Activated T-helper 1 cell treated with anti-CD3 and anti-CD28 coated beads, Interleukin-12 subunit alpha, Interleukin-12 subunit beta, Interleukin-2, Interleukin-4 antibody, amounts not matched to agents 30 ng/mL and 10 ng/mL and 1 ng/mL, durations not matched to agents 14 hours and 24 hours and 36 hours (primary cell): ENCODE measurements around the gene GLIPR2. TPM values are rescaled to one million over a fixed set of nuclear protein-coding genes. Genes with fewer than 3 reads are reported as not detected.

Experiments used
- DNase-seq: peaks from one replicate; pipeline ENCODE4 v3.0.0; 2021; ENCODE audit warnings: low spot score
- H3K27ac Mint-ChIP-seq: one replicate; pipeline ENCODE4 v1.8.0; 2021; ENCODE audit warnings: mild to moderate bottlenecking, mixed read lengths
- H3K27me3 Mint-ChIP-seq: one replicate; pipeline ENCODE4 v1.8.0; 2022; ENCODE audit warnings: mild to moderate bottlenecking, moderate library complexity, mixed read lengths; ENCODE audit not compliant: insufficient read depth
- H3K36me3 Mint-ChIP-seq: one replicate; pipeline ENCODE4 v1.8.0; 2021; ENCODE audit warnings: low read depth, mixed read lengths
- H3K4me1 Mint-ChIP-seq: one replicate; pipeline ENCODE4 v1.8.0; 2021; ENCODE audit warnings: low read depth, mixed read lengths
- H3K4me3 Mint-ChIP-seq: one replicate; pipeline ENCODE4 v1.8.0; 2021; ENCODE audit warnings: mild to moderate bottlenecking, moderate library complexity, mixed read lengths
- H3K9me3 Mint-ChIP-seq: one replicate; pipeline ENCODE4 v1.8.0; 2021; ENCODE audit warnings: mixed read lengths
- intact Hi-C: fragments of 100-400 bp; cut with micrococcal nuclease; formaldehyde crosslinking; loops from one replicate; pipeline ENCODE4 v1.15.1; 2024
- total RNA-seq: library from RNA; stranded (reverse); gene quantifications from 2 replicates; pipeline ENCODE4 v1.2.3, GENCODE V29; 2022

GLIPR2 gene
- total RNA-seq, 1 donor from 2014 or later = 27.5 TPM

DNA sequence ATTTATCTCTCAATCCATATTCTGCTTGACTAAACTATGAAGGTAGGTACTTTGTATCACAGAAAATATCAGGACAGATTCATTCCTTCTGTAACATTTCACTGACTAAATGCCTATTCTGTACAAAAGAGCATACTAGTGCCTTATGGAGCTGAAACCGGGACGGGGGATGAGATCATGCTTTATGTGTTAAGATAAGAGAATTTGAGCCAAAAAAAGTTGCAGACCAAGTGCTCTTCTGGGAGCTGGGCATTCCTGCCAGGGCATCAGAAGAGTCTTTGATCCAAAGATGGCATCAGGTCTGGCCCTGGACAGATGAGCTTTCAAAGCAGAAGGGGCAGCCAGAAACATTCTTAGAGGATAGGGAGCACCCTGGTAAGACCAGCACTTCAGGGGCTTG lies 27.5 kb upstream of the GLIPR2 start:
- Mint-ChIP-seq H3K27me3 (no peaks in the 10 kb centered on the region), H3K4me3 (no peak overlapping the region), H3K9me3 (no peaks in the 10 kb centered on the region), H3K36me3 (peaks cover 10% of the 10 kb centered on the region), H3K27ac (peak overlapping the region; percentile 0), H3K4me1 (peaks cover 13% of the 10 kb centered on the region)
- intact Hi-C loops = no loop called here
- no peak for DNase-seq

DNA sequence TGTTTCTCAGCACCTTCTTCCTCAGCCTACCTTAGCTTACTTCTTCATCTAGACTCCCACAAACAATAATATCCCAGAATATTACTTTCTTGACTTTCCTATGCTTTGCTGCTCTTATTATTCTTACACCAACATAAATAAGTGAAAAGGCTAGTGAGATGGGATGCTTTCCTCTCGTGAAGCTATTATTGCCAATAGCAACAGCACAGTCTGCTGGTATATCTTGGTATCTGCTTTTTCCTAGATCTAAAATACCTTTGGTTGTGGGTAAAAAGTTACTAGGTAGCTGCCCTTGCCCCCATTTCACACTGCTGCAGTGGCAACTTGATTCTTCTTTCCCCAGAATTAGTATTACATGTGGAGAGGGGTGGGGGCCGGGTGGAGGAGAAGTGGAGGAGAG lies 26.1 kb upstream of the GLIPR2 start:
- H3K9me3 Mint-ChIP-seq = no peaks in the 10 kb centered on the region
- peaks cover 13% of the 10 kb centered on the region for H3K4me1 Mint-ChIP-seq
- DNase-seq = no peak
- intact Hi-C loops = no loop called here
- H3K36me3 Mint-ChIP-seq = peaks cover 10% of the 10 kb centered on the region
- no peak overlapping the region for H3K27ac Mint-ChIP-seq
- H3K27me3 Mint-ChIP-seq = no peaks in the 10 kb centered on the region
- H3K4me3 Mint-ChIP-seq = no peak overlapping the region

- H3K4me3 Mint-ChIP-seq = no peak overlapping the region
- peaks cover 10% of the 10 kb centered on the region for H3K36me3 Mint-ChIP-seq
- intact Hi-C loops = no loop called here
- H3K4me1 Mint-ChIP-seq = peaks cover 13% of the 10 kb centered on the region
- no peaks in the 10 kb centered on the region for H3K9me3 Mint-ChIP-seq
- DNase-seq = no peak
- no peak overlapping the region for H3K27ac Mint-ChIP-seq
- H3K27me3 Mint-ChIP-seq = no peaks in the 10 kb centered on the region
Observed at GRCh38 chr9:36112516-36112915, 24.0 kb upstream of the GLIPR2 start.

- H3K4me1 Mint-ChIP-seq = peaks cover 2% of the 10 kb centered on the region
- no peak for DNase-seq
- no peaks in the 10 kb centered on the region for H3K9me3 Mint-ChIP-seq
- no peaks in the 10 kb centered on the region for H3K27me3 Mint-ChIP-seq
- no peak overlapping the region for H3K27ac Mint-ChIP-seq
- H3K36me3 Mint-ChIP-seq = peaks cover 12% of the 10 kb centered on the region
- intact Hi-C loops = no loop called here
- no peak overlapping the region for H3K4me3 Mint-ChIP-seq
Observed at GRCh38 chr9:36113999-36114398, 22.5 kb upstream of the GLIPR2 start.

GRCh38 chr9:36116593-36116992 lies 19.9 kb upstream of the GLIPR2 start:
- no peak for DNase-seq
- H3K9me3 Mint-ChIP-seq = no peaks in the 10 kb centered on the region
- peaks cover 11% of the 10 kb centered on the region for H3K36me3 Mint-ChIP-seq
- intact Hi-C loops = no loop called here
- no peaks in the 10 kb centered on the region for H3K4me1 Mint-ChIP-seq
- H3K4me3 Mint-ChIP-seq = no peak overlapping the region
- H3K27me3 Mint-ChIP-seq = no peaks in the 10 kb centered on the region
- H3K27ac Mint-ChIP-seq = no peak overlapping the region

DNA sequence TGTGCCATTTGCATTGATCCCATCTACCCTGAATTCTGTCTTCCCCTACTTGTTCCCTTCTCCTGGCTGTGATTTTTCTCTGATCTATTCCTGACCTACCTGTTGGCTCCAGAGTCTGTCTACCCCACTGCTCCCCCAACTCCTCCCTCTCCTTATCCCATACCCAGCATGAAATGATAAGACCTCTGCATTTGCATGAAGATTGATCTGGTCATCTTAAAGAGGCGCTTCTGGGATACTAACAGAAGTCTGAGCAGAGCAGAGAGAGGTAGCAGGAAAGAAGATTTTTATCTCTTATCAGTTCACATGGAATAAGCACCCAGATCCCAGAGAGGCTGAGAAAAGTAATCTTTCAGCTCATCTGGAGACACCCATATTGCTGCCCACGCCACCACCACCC lies 18.3 kb upstream of the GLIPR2 start:
- intact Hi-C loops = no loop called here
- DNase-seq = no peak
- Mint-ChIP-seq H3K36me3 (peaks cover 13% of the 10 kb centered on the region), H3K9me3 (no peaks in the 10 kb centered on the region), H3K4me3 (no peak overlapping the region), H3K27me3 (no peaks in the 10 kb centered on the region), H3K4me1 (no peaks in the 10 kb centered on the region), H3K27ac (no peak overlapping the region)

- no peaks in the 10 kb centered on the region for H3K27me3 Mint-ChIP-seq
- intact Hi-C loops = no loop called here
- no peak overlapping the region for H3K4me3 Mint-ChIP-seq
- no peak overlapping the region for H3K27ac Mint-ChIP-seq
- no peaks in the 10 kb centered on the region for H3K4me1 Mint-ChIP-seq
- no peaks in the 10 kb centered on the region for H3K9me3 Mint-ChIP-seq
- H3K36me3 Mint-ChIP-seq = peaks cover 13% of the 10 kb centered on the region
- DNase-seq = no peak
Observed at GRCh38 chr9:36118706-36119105, 17.8 kb upstream of the GLIPR2 start.

GRCh38 chr9:36119476-36119875 lies 17.1 kb upstream of the GLIPR2 start:
- H3K9me3 Mint-ChIP-seq = no peaks in the 10 kb centered on the region
- no peaks in the 10 kb centered on the region for H3K27me3 Mint-ChIP-seq
- no peak overlapping the region for H3K4me3 Mint-ChIP-seq
- peaks cover 13% of the 10 kb centered on the region for H3K36me3 Mint-ChIP-seq
- H3K27ac Mint-ChIP-seq = no peak overlapping the region
- intact Hi-C loops = no loop called here
- DNase-seq = no peak
- H3K4me1 Mint-ChIP-seq = no peaks in the 10 kb centered on the region

DNA sequence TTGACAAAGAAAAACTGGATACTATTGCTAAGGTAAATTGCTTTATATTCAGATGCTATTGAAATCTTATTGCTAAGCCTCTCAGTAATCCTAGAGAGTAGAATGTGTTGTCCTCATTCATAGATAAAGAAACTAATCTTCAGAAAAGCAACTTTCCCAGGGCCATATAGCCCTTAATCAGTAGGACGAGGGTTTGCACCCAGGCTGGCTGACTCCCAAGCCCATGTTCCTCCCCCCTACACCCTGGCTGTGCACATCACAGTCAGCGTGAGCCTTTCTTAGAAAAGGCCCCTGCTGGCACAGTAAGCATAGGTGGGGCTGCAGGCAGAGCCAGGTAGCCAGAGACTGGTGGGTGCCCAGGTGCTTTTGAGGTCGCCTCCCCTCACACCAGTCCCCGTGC lies 15.8 kb upstream of the GLIPR2 start:
- intact Hi-C loops = no loop called here
- no peak for DNase-seq
- Mint-ChIP-seq H3K9me3 (no peaks in the 10 kb centered on the region), H3K27ac (no peak overlapping the region), H3K4me1 (peaks cover 8% of the 10 kb centered on the region), H3K27me3 (no peaks in the 10 kb centered on the region), H3K36me3 (peaks cover 13% of the 10 kb centered on the region), H3K4me3 (no peak overlapping the region)

GRCh38 chr9:36121971-36122370 lies 14.6 kb upstream of the GLIPR2 start:
- Mint-ChIP-seq H3K36me3 (peaks cover 13% of the 10 kb centered on the region), H3K4me1 (peaks cover 8% of the 10 kb centered on the region), H3K27ac (no peak overlapping the region), H3K27me3 (no peaks in the 10 kb centered on the region), H3K9me3 (no peaks in the 10 kb centered on the region), H3K4me3 (no peak overlapping the region)
- intact Hi-C loops = no loop called here
- no peak for DNase-seq

GRCh38 chr9:36123515-36123914 lies 13.0 kb upstream of the GLIPR2 start:
- Mint-ChIP-seq H3K9me3 (no peaks in the 10 kb centered on the region), H3K36me3 (peaks cover 10% of the 10 kb centered on the region), H3K4me1 (peaks cover 14% of the 10 kb centered on the region), H3K27me3 (peaks cover 3% of the 10 kb centered on the region), H3K4me3 (no peak overlapping the region), H3K27ac (no peak overlapping the region)
- no peak for DNase-seq
- intact Hi-C loops = no loop called here

DNA sequence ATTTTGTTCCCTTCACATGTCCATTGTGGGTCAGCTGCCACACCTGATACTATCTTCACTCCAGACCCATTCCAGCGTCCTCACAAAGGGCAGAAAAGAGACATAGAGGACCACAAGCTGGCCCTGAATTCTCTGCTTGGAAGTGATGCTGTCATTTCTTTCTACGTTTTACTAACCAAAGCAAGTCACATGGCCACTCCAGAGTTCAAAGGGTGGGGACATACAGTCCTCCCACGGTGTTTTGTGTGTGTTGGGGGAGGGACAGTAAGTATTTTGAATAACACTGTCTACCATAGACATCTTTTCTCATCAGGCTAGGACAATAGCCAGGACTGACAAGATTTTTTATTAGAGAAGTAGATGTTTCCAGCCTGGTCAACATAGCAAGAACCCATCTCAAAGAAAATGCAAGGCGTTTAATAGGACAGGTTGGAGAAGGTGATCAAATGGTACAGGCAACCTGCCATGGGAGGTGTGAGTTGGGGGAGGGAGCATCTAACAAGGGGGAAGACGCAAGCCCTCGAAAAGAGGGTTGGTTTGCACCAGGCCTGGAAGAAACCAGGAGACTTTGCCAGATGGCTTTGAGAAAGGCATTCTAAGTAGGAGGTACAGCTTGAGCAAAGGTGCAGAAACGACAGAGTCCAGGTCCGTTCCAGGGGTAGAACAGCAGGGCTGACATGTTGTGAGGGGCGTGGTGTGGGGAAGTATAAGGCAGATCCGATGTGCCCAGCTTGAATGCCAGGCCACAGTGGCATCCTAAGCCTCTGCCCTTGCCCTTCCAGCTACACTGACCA lies 11.3 kb upstream of the GLIPR2 start:
- no peaks in the 10 kb centered on the region for H3K9me3 Mint-ChIP-seq
- H3K27ac Mint-ChIP-seq = no peak overlapping the region
- H3K4me3 Mint-ChIP-seq = no peak overlapping the region

GRCh38 chr9:36126016-36126730 lies 10.4 kb upstream of the GLIPR2 start:
- Mint-ChIP-seq H3K27ac (no peak overlapping the region), H3K4me3 (no peak overlapping the region), H3K4me1 (peaks cover 14% of the 10 kb centered on the region), H3K9me3 (no peaks in the 10 kb centered on the region), H3K27me3 (peaks cover 9% of the 10 kb centered on the region), H3K36me3 (peaks cover 6% of the 10 kb centered on the region)
- DNase-seq = no peak
- intact Hi-C loops = no loop called here

More for the DNA sequence above, 11.3 kb upstream of the GLIPR2 start:
- Mint-ChIP-seq H3K27me3 (peaks cover 9% of the 10 kb centered on the region), H3K4me1 (peaks cover 14% of the 10 kb centered on the region), H3K36me3 (peaks cover 6% of the 10 kb centered on the region)
- intact Hi-C loops = no loop called here
- no peak for DNase-seq
